GM13976 (cell line): ENCODE data around the gene CTBP2.

Source experiments
- DNase-seq: peaks from one replicate; pipeline ENCODE4 v3.0.0; 2012; ENCODE audit warnings: low spot score
- in situ Hi-C: fragments of 300-500 bp; cut with MboI; formaldehyde crosslinking; loops from one replicate; pipeline ENCODE4 v1.12.0; 2022; ENCODE audit warnings: low sequenced_read_pairs, mixed read lengths, inconsistent platforms; ENCODE audit not compliant: unreplicated experiment
- TF ChIP-seq, protein P1 (sequence below): IDR thresholded peaks from 2 replicates; pipeline ENCODE4 v1.5.1; 2012; ENCODE audit warnings: borderline replicate concordance, mild to moderate bottlenecking; ENCODE audit not compliant: insufficient read depth; ENCODE audit errors: extremely low read depth, missing control alignments, control extremely low read depth

CTBP2 gene

DNA sequence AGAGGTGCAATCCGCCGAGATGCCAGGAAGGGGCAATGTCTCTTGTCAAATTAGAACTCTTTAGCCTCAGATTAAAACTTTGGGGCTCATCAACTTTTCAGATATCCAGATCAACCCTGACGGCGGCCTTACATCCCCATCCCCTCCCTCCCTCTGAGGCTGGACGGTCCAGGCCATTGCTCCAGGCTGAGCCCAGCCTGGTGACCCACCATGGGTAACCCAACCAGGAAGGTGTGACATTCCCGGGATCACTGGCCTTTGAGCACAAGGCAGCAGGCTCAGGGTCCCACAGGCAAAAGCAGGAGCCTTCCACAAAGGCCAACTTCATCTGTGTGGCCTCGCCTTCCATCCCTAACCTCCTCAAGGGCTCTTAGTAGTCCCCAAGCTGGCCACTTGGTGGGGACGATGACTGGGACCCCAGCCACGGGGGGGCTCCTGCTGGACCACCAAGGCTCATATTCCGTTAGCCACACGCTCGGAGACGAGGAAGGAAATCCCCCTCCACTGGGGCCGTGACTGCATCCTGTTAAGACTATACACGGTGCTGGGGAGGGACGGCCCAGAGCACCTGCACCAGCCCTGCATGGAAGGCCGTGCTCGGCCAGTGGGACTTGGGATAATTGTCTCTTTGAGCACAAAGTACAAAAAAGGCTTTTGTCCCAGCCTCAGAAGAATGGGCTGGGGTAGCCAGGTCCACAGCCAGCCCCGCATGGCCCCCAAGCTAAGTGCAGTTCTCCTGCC is 155.6 kb downstream of the CTBP2 start:
- TF ChIP-seq, protein P1, sequence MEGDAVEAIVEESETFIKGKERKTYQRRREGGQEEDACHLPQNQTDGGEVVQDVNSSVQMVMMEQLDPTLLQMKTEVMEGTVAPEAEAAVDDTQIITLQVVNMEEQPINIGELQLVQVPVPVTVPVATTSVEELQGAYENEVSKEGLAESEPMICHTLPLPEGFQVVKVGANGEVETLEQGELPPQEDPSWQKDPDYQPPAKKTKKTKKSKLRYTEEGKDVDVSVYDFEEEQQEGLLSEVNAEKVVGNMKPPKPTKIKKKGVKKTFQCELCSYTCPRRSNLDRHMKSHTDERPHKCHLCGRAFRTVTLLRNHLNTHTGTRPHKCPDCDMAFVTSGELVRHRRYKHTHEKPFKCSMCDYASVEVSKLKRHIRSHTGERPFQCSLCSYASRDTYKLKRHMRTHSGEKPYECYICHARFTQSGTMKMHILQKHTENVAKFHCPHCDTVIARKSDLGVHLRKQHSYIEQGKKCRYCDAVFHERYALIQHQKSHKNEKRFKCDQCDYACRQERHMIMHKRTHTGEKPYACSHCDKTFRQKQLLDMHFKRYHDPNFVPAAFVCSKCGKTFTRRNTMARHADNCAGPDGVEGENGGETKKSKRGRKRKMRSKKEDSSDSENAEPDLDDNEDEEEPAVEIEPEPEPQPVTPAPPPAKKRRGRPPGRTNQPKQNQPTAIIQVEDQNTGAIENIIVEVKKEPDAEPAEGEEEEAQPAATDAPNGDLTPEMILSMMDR: no peak
- DNase-seq: peak; percentile 36
- in situ Hi-C loops: no loop called here

DNA sequence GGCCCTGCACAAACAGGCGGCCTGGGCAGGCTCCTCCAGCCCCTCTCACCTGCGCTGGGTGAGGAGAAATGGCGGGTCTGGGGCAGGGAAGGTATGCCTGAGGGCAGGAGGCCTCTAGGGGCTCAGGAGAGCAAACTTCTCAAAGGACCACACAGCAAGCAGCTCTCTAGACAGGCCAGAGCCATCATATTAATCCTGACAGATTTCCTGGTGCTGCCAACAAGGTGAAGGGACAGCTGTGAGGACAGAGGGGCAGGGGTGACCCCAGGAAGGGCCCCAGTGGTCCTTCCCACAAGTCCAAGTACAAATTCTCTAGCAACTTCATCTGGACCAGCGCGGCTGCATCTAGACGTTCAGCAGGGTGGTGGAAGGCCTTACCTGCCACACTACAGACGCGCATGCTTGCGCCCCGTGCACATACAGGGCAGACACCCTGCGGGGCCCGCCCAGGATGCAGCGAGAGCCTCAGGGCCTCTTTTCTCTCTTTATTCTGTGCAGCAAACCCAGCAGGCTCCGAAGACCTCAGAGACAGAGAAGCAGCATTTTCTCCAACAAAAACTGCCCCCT is 156.4 kb downstream of the CTBP2 start:
- TF ChIP-seq, protein P1: no peak
- no peak for DNase-seq
- in situ Hi-C loops: no loop called here

- TF ChIP-seq, protein P1: no peak
- DNase-seq: peak; percentile 45
- in situ Hi-C loops: no loop called here
Observed at GRCh38 chr10:125003146-125003900, 157.0 kb downstream of the CTBP2 start.

DNA sequence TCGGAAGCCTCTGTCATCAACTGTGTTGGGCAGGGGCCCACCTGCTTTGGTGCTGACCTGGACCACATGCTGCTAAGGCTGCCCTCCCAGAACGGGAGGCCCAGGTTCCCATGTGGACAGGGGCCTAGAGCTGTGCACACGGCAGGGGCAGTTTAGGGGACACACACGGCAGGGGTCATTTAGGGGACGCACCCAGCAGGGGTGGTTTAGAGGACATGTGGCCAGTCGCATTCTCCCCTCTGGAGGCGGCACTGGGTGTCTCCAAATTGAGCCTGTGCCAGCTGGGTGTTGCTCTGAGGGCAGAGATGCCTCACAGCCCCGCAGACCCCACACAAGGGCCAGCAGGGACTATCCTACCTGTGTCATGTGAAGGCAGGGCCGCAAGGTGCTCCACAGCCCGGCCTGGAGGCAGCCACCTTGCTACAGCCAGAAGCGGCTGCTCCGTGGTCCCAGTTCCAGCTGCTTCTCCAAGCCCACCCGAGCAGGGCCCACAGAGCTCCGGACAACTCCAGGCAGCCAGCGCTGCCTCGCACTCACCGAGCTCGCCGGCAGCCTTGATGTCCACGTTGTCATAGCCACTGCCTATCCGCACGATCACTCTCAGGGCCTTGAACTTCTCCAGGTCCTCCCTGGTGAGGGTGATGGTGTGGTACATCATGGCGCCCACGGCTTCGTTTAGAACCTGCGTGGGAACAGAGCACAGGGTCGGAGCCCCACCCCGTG is 157.8 kb downstream of the CTBP2 start:
- peak; percentile 25 for DNase-seq
- in situ Hi-C loops: no loop called here
- TF ChIP-seq, protein P1: no peak

DNA sequence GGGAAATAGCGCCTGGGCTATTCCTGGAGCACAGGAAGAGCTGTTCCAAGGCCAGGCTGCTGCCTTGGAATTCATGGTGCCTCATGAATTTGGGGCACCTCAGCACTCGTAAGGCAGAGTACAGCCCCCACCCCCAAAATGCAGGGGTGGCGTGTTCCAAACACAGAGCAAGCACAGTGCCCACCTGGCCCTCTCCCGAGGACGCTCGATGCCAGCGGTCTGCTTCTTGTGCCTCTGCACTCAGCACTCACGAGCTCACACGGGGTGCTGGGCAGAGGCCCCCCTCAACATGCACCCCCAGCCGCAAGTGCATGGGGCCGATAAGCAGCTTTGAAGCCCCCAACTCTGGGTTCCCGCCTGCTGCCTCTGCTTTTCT is 158.3 kb downstream of the CTBP2 start:
- in situ Hi-C loops: no loop called here
- no peak for DNase-seq
- TF ChIP-seq, protein P1: no peak
